ENCODE results near the gene ZKSCAN5. TPM values are rescaled to one million over a fixed set of nuclear protein-coding genes. Genes with fewer than 3 reads are reported as not detected.
A peak's percentile ranks its signal among the peaks of the same experiment; 100 is the strongest.

Gene ZKSCAN5
- total RNA-seq, 4 donors from 2014 or later: 9.6 to 11.2 (median 10.5) TPM

GRCh38 chr7:99457650-99458493 is 46.6 kb upstream of the ZKSCAN5 start:
- H3K4me3 ChIP-seq: no peak overlapping the region
- H3K27me3 ChIP-seq: no peaks in the 10 kb centered on the region
- no peaks in the 10 kb centered on the region for H3K9me3 ChIP-seq
- intact Hi-C loops (cut with DNase I): no loop called here
- no peak overlapping the region for H3K27ac ChIP-seq (replicated peaks in 1 of 4)
- H3K4me1 ChIP-seq: peaks cover 14 to 39% (median 31%) of the 10 kb centered on the region in 4 donors
- TF ChIP-seq POLR2AphosphoS5 (IDR thresholded peaks at IDR 0.05) (no peak), POLR2A (IDR thresholded peaks at IDR 0.05; ENCODE audit: low read depth) (no peak), EP300 (IDR thresholded peaks at IDR 0.05) (no peak)
- TF ChIP-seq, protein P1, sequence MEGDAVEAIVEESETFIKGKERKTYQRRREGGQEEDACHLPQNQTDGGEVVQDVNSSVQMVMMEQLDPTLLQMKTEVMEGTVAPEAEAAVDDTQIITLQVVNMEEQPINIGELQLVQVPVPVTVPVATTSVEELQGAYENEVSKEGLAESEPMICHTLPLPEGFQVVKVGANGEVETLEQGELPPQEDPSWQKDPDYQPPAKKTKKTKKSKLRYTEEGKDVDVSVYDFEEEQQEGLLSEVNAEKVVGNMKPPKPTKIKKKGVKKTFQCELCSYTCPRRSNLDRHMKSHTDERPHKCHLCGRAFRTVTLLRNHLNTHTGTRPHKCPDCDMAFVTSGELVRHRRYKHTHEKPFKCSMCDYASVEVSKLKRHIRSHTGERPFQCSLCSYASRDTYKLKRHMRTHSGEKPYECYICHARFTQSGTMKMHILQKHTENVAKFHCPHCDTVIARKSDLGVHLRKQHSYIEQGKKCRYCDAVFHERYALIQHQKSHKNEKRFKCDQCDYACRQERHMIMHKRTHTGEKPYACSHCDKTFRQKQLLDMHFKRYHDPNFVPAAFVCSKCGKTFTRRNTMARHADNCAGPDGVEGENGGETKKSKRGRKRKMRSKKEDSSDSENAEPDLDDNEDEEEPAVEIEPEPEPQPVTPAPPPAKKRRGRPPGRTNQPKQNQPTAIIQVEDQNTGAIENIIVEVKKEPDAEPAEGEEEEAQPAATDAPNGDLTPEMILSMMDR (IDR thresholded peaks at IDR 0.05): no peak
- WGBS: 84% methylated on average over 20 of the region's 26 CpGs
- DNase-seq (ENCODE audit: extremely low spot score): no peak
- peaks cover 45 to 90% (median 77%) of the 10 kb centered on the region in 4 donors for H3K36me3 ChIP-seq

DNA sequence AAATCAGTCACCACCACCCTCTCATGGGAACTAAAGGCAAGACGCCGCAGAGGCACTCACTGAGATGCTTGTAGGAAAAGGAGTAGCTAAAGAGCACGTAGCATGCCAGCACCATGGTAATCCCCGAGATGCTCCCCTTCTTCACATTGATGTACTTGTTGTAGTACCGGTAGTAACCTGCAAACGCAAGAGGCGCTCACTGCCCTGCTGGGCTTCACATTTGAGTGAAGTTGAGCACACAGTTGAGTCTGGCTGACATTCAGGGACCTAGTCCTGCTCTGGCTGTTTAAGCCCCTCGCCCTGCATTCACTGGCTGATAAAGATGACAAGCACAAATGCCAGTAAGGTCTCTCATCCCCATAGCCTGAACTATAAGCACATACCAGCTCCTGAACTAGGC is 45.4 kb upstream of the ZKSCAN5 start:
- Histone ChIP-seq H3K27ac (replicated peaks in 1 of 4) (no peak overlapping the region), H3K27me3 (no peaks in the 10 kb centered on the region), H3K4me1 (peaks cover 22 to 52% (median 41%) of the 10 kb centered on the region in 4 donors), H3K4me3 (no peak overlapping the region), H3K36me3 (peaks cover 34 to 88% (median 70%) of the 10 kb centered on the region in 4 donors), H3K9me3 (no peaks in the 10 kb centered on the region)
- 73% methylated on average over 5 of the region's 8 CpGs for WGBS
- intact Hi-C loops (cut with DNase I): no loop called here
- TF ChIP-seq EP300 (IDR thresholded peaks at IDR 0.05) (no peak), POLR2A (IDR thresholded peaks at IDR 0.05; ENCODE audit: low read depth) (no peak)
- TF ChIP-seq, protein P1 (IDR thresholded peaks at IDR 0.05): peak in 1 of 3 experiments; percentile 9
- DNase-seq (ENCODE audit: extremely low spot score): no peak

GRCh38 chr7:99460651-99461050 is 43.8 kb upstream of the ZKSCAN5 start:
- no peak for DNase-seq (ENCODE audit: extremely low spot score)
- 89% methylated on average over 11 of the region's 11 CpGs for WGBS
- TF ChIP-seq POLR2AphosphoS5 (IDR thresholded peaks at IDR 0.05): no peak
- TF ChIP-seq POLR2A (IDR thresholded peaks at IDR 0.05; ENCODE audit: low read depth): no peak
- TF ChIP-seq EP300 (IDR thresholded peaks at IDR 0.05): no peak
- TF ChIP-seq, protein P1 (IDR thresholded peaks at IDR 0.05): no peak
- no peaks in the 10 kb centered on the region for H3K27me3 ChIP-seq
- H3K4me3 ChIP-seq: no peak overlapping the region
- no peaks in the 10 kb centered on the region for H3K9me3 ChIP-seq
- H3K4me1 ChIP-seq: peaks cover 36 to 67% (median 56%) of the 10 kb centered on the region in 4 donors
- H3K27ac ChIP-seq (replicated peaks in 1 of 4): no peak overlapping the region
- peaks cover 26 to 77% (median 56%) of the 10 kb centered on the region in 4 donors for H3K36me3 ChIP-seq
- intact Hi-C loops (cut with DNase I): no loop called here

- H3K27ac ChIP-seq (replicated peaks in 1 of 4): no peak overlapping the region
- DNase-seq (ENCODE audit: extremely low spot score): no peak
- peaks cover 37 to 70% (median 58%) of the 10 kb centered on the region in 4 donors for H3K4me1 ChIP-seq
- 95% methylated on average over 2 of the region's 2 CpGs for WGBS
- peaks cover 26 to 71% (median 51%) of the 10 kb centered on the region in 4 donors for H3K36me3 ChIP-seq
- TF ChIP-seq, protein P1 (IDR thresholded peaks at IDR 0.05): no peak
- TF ChIP-seq POLR2A (IDR thresholded peaks at IDR 0.05; ENCODE audit: low read depth): no peak
- no peak for TF ChIP-seq POLR2AphosphoS5 (IDR thresholded peaks at IDR 0.05)
- TF ChIP-seq EP300 (IDR thresholded peaks at IDR 0.05): no peak
- H3K4me3 ChIP-seq: no peak overlapping the region
- intact Hi-C loops (cut with DNase I): no loop called here
- H3K27me3 ChIP-seq: no peaks in the 10 kb centered on the region
- no peaks in the 10 kb centered on the region for H3K9me3 ChIP-seq
These were observed 43.2 kb upstream of the ZKSCAN5 start for GRCh38 chr7:99461221-99461620.

Measured in esophagus muscularis mucosa (tissue), 4 donors.